ENCODE data around the gene SKOR1.
A peak's percentile ranks its signal among the peaks of the same experiment; 100 is the strongest.

The SKOR1 gene

GRCh38 chr15:67863442-67863987 lies 38.2 kb downstream of the SKOR1 start:
- DNase-seq (ENCODE audit: low read depth, low spot score) = peak; percentile 67
- TF ChIP-seq CTCF (IDR thresholded peaks at IDR 0.05; ENCODE audit: low read depth, low read length) = peak; percentile 82
- H3K4me3 ChIP-seq (ENCODE audit: low read depth, low read length) = peak overlapping the region; percentile 34
- in situ Hi-C loops (cut with HindIII; ENCODE audit: low sequenced_read_pairs) = no loop called here

- DNase-seq (ENCODE audit: low read depth, low spot score) = peak; percentile 18
- TF ChIP-seq CTCF (IDR thresholded peaks at IDR 0.05; ENCODE audit: low read depth, low read length) = no peak
- in situ Hi-C loops (cut with HindIII; ENCODE audit: low sequenced_read_pairs) = no loop called here
- H3K4me3 ChIP-seq (ENCODE audit: low read depth, low read length) = no peak overlapping the region
Measured at GRCh38 chr15:67865331-67865730, 40.0 kb downstream of the SKOR1 start.

- no peak for DNase-seq (ENCODE audit: low read depth, low spot score)
- H3K4me3 ChIP-seq (ENCODE audit: low read depth, low read length) = no peak overlapping the region
- TF ChIP-seq CTCF (IDR thresholded peaks at IDR 0.05; ENCODE audit: low read depth, low read length) = no peak
- in situ Hi-C loops (cut with HindIII; ENCODE audit: low sequenced_read_pairs) = no loop called here
Measured at GRCh38 chr15:67865766-67866165, 40.5 kb downstream of the SKOR1 start.

- no peak for TF ChIP-seq CTCF (IDR thresholded peaks at IDR 0.05; ENCODE audit: low read depth, low read length)
- DNase-seq (ENCODE audit: low read depth, low spot score) = no peak
- no peak overlapping the region for H3K4me3 ChIP-seq (ENCODE audit: low read depth, low read length)
- in situ Hi-C loops (cut with HindIII; ENCODE audit: low sequenced_read_pairs) = no loop called here
Measured at GRCh38 chr15:67869701-67870100, 44.4 kb downstream of the SKOR1 start.

GRCh38 chr15:67870868-67871408 lies 45.6 kb downstream of the SKOR1 start:
- no peak for DNase-seq (ENCODE audit: low read depth, low spot score)
- in situ Hi-C loops (cut with HindIII; ENCODE audit: low sequenced_read_pairs) = no loop called here
- no peak overlapping the region for H3K4me3 ChIP-seq (ENCODE audit: low read depth, low read length)
- TF ChIP-seq CTCF (IDR thresholded peaks at IDR 0.05; ENCODE audit: low read depth, low read length) = no peak

GRCh38 chr15:67873777-67874176 lies 48.5 kb downstream of the SKOR1 start:
- in situ Hi-C loops (cut with HindIII; ENCODE audit: low sequenced_read_pairs) = no loop called here
- no peak for DNase-seq (ENCODE audit: low read depth, low spot score)
- no peak for TF ChIP-seq CTCF (IDR thresholded peaks at IDR 0.05; ENCODE audit: low read depth, low read length)
- H3K4me3 ChIP-seq (ENCODE audit: low read depth, low read length) = no peak overlapping the region
